Left renal pelvis (tissue), 4 donors: ENCODE data around the gene CDH19. TPM values are rescaled to one million over a fixed set of nuclear protein-coding genes. Genes with fewer than 3 reads are reported as not detected.

Experiments
- DNase-seq, 4 donors: peaks; one replicate each; pipeline ENCODE4 v3.0.0-alpha.2; 2013; ENCODE audit warnings: low read depth in 4 of 4, low spot score in 3 of 4
- polyA plus RNA-seq, 4 donors: library from polyadenylated mRNA; unstranded; fragments of 120-200 nt; gene quantifications; one replicate each; pipeline ENCODE4 v1.2.1, GENCODE V29; 2013; ENCODE audit not compliant: insufficient read length in 4 of 4

Gene CDH19
- polyA plus RNA-seq, 4 donors, result 0.14 to 1.1 (median 0.74) TPM

- no peak for DNase-seq
These were observed 32.0 kb downstream of the CDH19 start for GRCh38 chr18:66571845-66572244.

- DNase-seq, result no peak
These were observed 37.3 kb downstream of the CDH19 start for GRCh38 chr18:66566616-66567015.

- DNase-seq, result no peak
These were observed 39.7 kb downstream of the CDH19 start for GRCh38 chr18:66564236-66564635.

GRCh38 chr18:66562279-66562678, 41.6 kb downstream of the CDH19 start:
- no peak for DNase-seq

- DNase-seq, result no peak
These were observed 43.8 kb downstream of the CDH19 start for GRCh38 chr18:66560094-66560493.

GRCh38 chr18:66558773-66559172, 45.1 kb downstream of the CDH19 start:
- no peak for DNase-seq

- DNase-seq, result no peak
These were observed 46.8 kb downstream of the CDH19 start for GRCh38 chr18:66557091-66557490.

GRCh38 chr18:66555585-66555984, 48.3 kb downstream of the CDH19 start:
- no peak for DNase-seq

GRCh38 chr18:66553824-66554223, 50.1 kb downstream of the CDH19 start:
- no peak for DNase-seq

- peak; percentile 1 to 35 (median 4) for DNase-seq
These were observed 53.5 kb downstream of the CDH19 start for GRCh38 chr18:66550366-66550765.

GRCh38 chr18:66548747-66549146, 55.1 kb downstream of the CDH19 start:
- no peak for DNase-seq

- no peak for DNase-seq
These were observed 69.8 kb downstream of the CDH19 start for GRCh38 chr18:66534110-66534509.

GRCh38 chr18:66533693-66534092, 70.2 kb downstream of the CDH19 start:
- no peak for DNase-seq

- no peak for DNase-seq
These were observed 80.5 kb downstream of the CDH19 start for GRCh38 chr18:66523219-66523991.

- DNase-seq, result no peak
These were observed 89.9 kb downstream of the CDH19 start for GRCh38 chr18:66513996-66514395.

- DNase-seq, result no peak
These were observed 92.1 kb downstream of the CDH19 start for GRCh38 chr18:66511792-66512191.

- no peak for DNase-seq
These were observed 92.6 kb downstream of the CDH19 start for GRCh38 chr18:66511289-66511688.

- no peak for DNase-seq
These were observed 93.4 kb downstream of the CDH19 start for GRCh38 chr18:66510357-66511045.

- DNase-seq, result no peak
These were observed 95.0 kb downstream of the CDH19 start for GRCh38 chr18:66508937-66509336.

GRCh38 chr18:66506178-66506577, 97.7 kb downstream of the CDH19 start:
- DNase-seq, result no peak

GRCh38 chr18:66497351-66497750, 106.5 kb downstream of the CDH19 start:
- no peak for DNase-seq

GRCh38 chr18:66495844-66496243, 108.0 kb downstream of the CDH19 start:
- peak; percentile 38 to 71 (median 60) for DNase-seq
